HepG2 (cell line): Measurements from ENCODE around the gene RASGRP4. TPM values are rescaled to one million over a fixed set of nuclear protein-coding genes. Genes with fewer than 3 reads are reported as not detected.

ENCODE experiments used
- ATAC-seq: fragments of 200-7000 bp; cut with Tn5 transposase; 3 replicates; pipeline ENCODE4 v1.9.1; 2020; ENCODE audit warnings: mild to moderate bottlenecking, moderate library complexity
- BruUV-seq: library from RNA; stranded (reverse); fragments of 400-500 nt; replicated peaks from 2 replicates; lab custom pipeline; 2021; lab: Mats Ljungman, UMichigan
- CTCF ChIA-PET: fragments of 300-600 bp; formaldehyde crosslinking; extraction: SDS; loops from one replicate; lab custom pipeline; 2021; ENCODE audit warnings: low total read pairs, inconsistent platforms, low intra/inter-chr PET ratio; lab: Yijun Ruan, JAX
- POLR2A ChIA-PET: fragments of 350-600 bp; sonication (Branson Sonifier 250); formaldehyde crosslinking; loops from one replicate; lab custom pipeline; 2020; ENCODE audit warnings: antibody characterized with exemption, inconsistent platforms; lab: Yijun Ruan, JAX
- DNase-seq: peaks from one replicate; pipeline ENCODE4 v3.0.0-alpha.2; 2015; ENCODE audit warnings: low spot score
- FAIRE-seq: peaks from 3 replicates; lab custom pipeline; 2011; peaks lifted over from hg19 to GRCh38; lab: Jason Lieb, UNC
- H2AFZ ChIP-seq: one replicate; pipeline ENCODE4 v1.6.1; 2011; ENCODE audit warnings: low read length, inconsistent platforms
- H3K27ac ChIP-seq: fragments of 300-600 bp; 3 replicates; pipeline ENCODE4 v1.8.0; 2011; ENCODE audit warnings: mixed run types, mild to moderate bottlenecking, mixed read lengths, low read length, inconsistent platforms; ENCODE audit not compliant: insufficient read depth; ENCODE audit errors: extremely low read length
- H3K27me3 ChIP-seq, 2 experiments: fragments of 200-600 bp in 1 of 2; 2 replicates in 1 of 2; 3 replicates in 1 of 2; pipeline versions ENCODE4 v1.6.0 to v1.8.0; 2011; ENCODE audit warnings: low read length in 2 of 2, mild to moderate bottlenecking in 2 of 2, moderate library complexity in 2 of 2, inconsistent platforms in 1 of 2; ENCODE audit not compliant: insufficient read depth in 2 of 2, control insufficient read depth in 1 of 2
- H3K36me3 ChIP-seq, 2 experiments: fragments of 200-600 bp in 1 of 2; replicated peaks in 1 of 2; 2 replicates in 1 of 2; 3 replicates in 1 of 2; pipeline versions ENCODE4 v1.5.1 to v1.8.0; 2011; ENCODE audit warnings: low read length in 2 of 2, inconsistent platforms in 1 of 2; ENCODE audit not compliant: insufficient read depth in 2 of 2, control insufficient read depth in 1 of 2
- H3K4me1 ChIP-seq: 2 replicates; pipeline ENCODE4 v1.5.1; 2012; ENCODE audit warnings: low read length, inconsistent platforms; ENCODE audit not compliant: insufficient read depth
- H3K4me2 ChIP-seq: 2 replicates; pipeline ENCODE4 v1.6.0; 2011; ENCODE audit warnings: low read depth, low read length, inconsistent platforms
- H3K4me3 ChIP-seq, 3 experiments: fragments of 200-600 bp in 1 of 3; sonication (generic), shearing (Covaris generic) in 1 of 3; replicated peaks in 1 of 3; 2 replicates each; pipeline ENCODE4 v1.5.1; 2011 to 2016; ENCODE audit warnings: low read length in 3 of 3, inconsistent platforms in 2 of 3, low read depth in 2 of 3, mild to moderate bottlenecking in 2 of 3, control low read depth in 1 of 3, mixed read lengths in 1 of 3; ENCODE audit not compliant: insufficient read depth in 1 of 3
- H3K79me2 ChIP-seq: one replicate; pipeline ENCODE4 v1.6.1; 2011; ENCODE audit warnings: low read length, inconsistent platforms; ENCODE audit not compliant: insufficient read depth
- H3K9ac ChIP-seq: 2 replicates; pipeline ENCODE4 v1.6.0; 2011; ENCODE audit warnings: mild to moderate bottlenecking, low read depth, low read length, inconsistent platforms; ENCODE audit not compliant: insufficient read depth
- H3K9me3 ChIP-seq: 2 replicates; pipeline ENCODE4 v1.5.1; 2012; ENCODE audit warnings: mild to moderate bottlenecking, low read length
- H4K20me1 ChIP-seq: 2 replicates; pipeline ENCODE4 v1.6.0; 2011; ENCODE audit warnings: inconsistent platforms, mild to moderate bottlenecking, low read length, moderate library complexity; ENCODE audit not compliant: insufficient read depth
- CEBPB ChIP-seq: IDR thresholded peaks from 2 replicates; pipeline ENCODE4 v1.6.1; 2011; ENCODE audit warnings: low read depth, low read length, improper control_type of control experiment, borderline replicate concordance
- CEBPG ChIP-seq: IDR thresholded peaks from 2 replicates; pipeline ENCODE4 v1.6.1; 2016
- HNF4A ChIP-seq: sonication (generic); formaldehyde crosslinking; IDR thresholded peaks from 2 replicates; pipeline ENCODE4 v1.4.0; 2020; ENCODE audit warnings: missing genetic modification reagents
- NR3C1 ChIP-seq: sonication (generic); formaldehyde crosslinking; IDR thresholded peaks from 2 replicates; pipeline ENCODE4 v1.4.0; 2020; ENCODE audit warnings: missing genetic modification reagents
- ZNF251 ChIP-seq: sonication (generic); formaldehyde crosslinking; IDR thresholded peaks from 2 replicates; pipeline ENCODE4 v1.9.0; 2021; ENCODE audit warnings: mild to moderate bottlenecking, missing genetic modification reagents
- ZNF788 ChIP-seq: sonication (generic); formaldehyde crosslinking; IDR thresholded peaks from 2 replicates; pipeline ENCODE4 v1.5.0; 2020; ENCODE audit warnings: mild to moderate bottlenecking, missing genetic modification reagents, borderline replicate concordance
- ZXDC ChIP-seq: sonication (generic); formaldehyde crosslinking; IDR thresholded peaks from 2 replicates; pipeline ENCODE4 v1.5.0; 2020; ENCODE audit warnings: mild to moderate bottlenecking, missing genetic modification reagents
- WGBS: methylation state at CpG from one replicate; pipeline ENCODE4 v1.1.6; 2017; ENCODE audit warnings: low lambda C conversion rate; 5-methylcytosine and 5-hydroxymethylcytosine counted together
- in situ Hi-C: cut with HindIII; loops from 2 replicates; pipeline ENCODE4 v1.10.0; 2017; ENCODE audit warnings: low pct_unique_long_range_greater_than_20kb; ENCODE audit not compliant: extremely low pct_ligation_motif_present
- intact Hi-C: fragments of 100-400 bp; cut with micrococcal nuclease; formaldehyde crosslinking; loops from one replicate; pipeline ENCODE4 v1.10.0; 2022; ENCODE audit not compliant: unreplicated experiment
- polyA plus RNA-seq, 8 experiments: library from polyadenylated mRNA; depleted of rRNA in 3 of 8; stranded (reverse) in 7 of 8; unstranded in 1 of 8; fragments of >200 nt; fragmentation: Illumina TruSeq in 4 of 8; extraction: Trizol in 4 of 8; gene quantifications; 2 replicates each; pipeline versions ENCODE4 v1.2.1 to v1.2.3, GENCODE V29; 2011 to 2016; ENCODE audit warnings: low read depth in 4 of 8, missing spikeins in 1 of 8, mixed read lengths in 1 of 8; ENCODE audit not compliant: insufficient read depth in 1 of 8
- total RNA-seq, 5 experiments: library from RNA; depleted of rRNA; stranded (reverse); fragments of >200 nt; fragmentation: Illumina TruSeq; extraction: Trizol; gene quantifications; 2 replicates each; pipeline ENCODE4 v1.2.3, GENCODE V29; 2016; ENCODE audit warnings: low read depth in 1 of 5

Gene RASGRP4
- total and polyA plus RNA-seq, 2 of the 13 experiments (the other 11 are each of a cell fraction or from before 2014, with no cell fraction given), result not detected

- ChIA-PET POLR2A (no interaction called here), CTCF (no interaction called here)
- Histone ChIP-seq H3K36me3 (no peaks in the 10 kb centered on the region), H3K79me2 (no peaks in the 10 kb centered on the region), H2AFZ (no peak overlapping the region), H3K4me1 (no peaks in the 10 kb centered on the region), H4K20me1 (no peaks in the 10 kb centered on the region), H3K9me3 (no peaks in the 10 kb centered on the region), H3K27ac (no peak overlapping the region), H3K4me3 (no peak overlapping the region), H3K9ac (no peak overlapping the region), H3K4me2 (no peak overlapping the region), H3K27me3 (peaks cover 3 to 19% of the 10 kb centered on the region in 2 experiments; a peak in 3 of 5 replicates)
- peak; percentile 69 for TF ChIP-seq CEBPB
- TF ChIP-seq HNF4A (CRISPR knock-in tag), result peak; percentile 25; the same call in 1 of the 2 replicates
- no peak for TF ChIP-seq NR3C1 (CRISPR knock-in tag)
- no peak for TF ChIP-seq ZNF788 (CRISPR knock-in tag)
- TF ChIP-seq ZNF251 (CRISPR knock-in tag), result no peak
- TF ChIP-seq CEBPG (CRISPR knock-in tag), result peak; percentile 63
- no peak for TF ChIP-seq ZXDC (CRISPR knock-in tag)
- FAIRE-seq (no peak), DNase-seq (no peak), ATAC-seq (no peak)
- in situ Hi-C loops, result no loop called here
- intact Hi-C loops, result no loop called here
- 34% methylated on average over 4 of the region's 5 CpGs for WGBS
- BruUV-seq, result no TSS peak
Observed at GRCh38 chr19:38424272-38424671, 1.7 kb downstream of the RASGRP4 start.
